DND-41 (cell line): Measurements from ENCODE around the gene PYGL.

ENCODE experiments used
- ATAC-seq: fragments of 200-7000 bp; cut with Tn5 transposase; 3 replicates; pipeline ENCODE4 v1.9.1; 2021; ENCODE audit warnings: low read depth; ENCODE audit not compliant: insufficient read depth
- DNase-seq: peaks from one replicate; pipeline ENCODE4 v3.0.0-alpha.2; 2020
- H2AFZ ChIP-seq: 2 replicates; pipeline ENCODE4 v1.6.0; 2012; ENCODE audit warnings: low read depth, low read length
- H3K27ac ChIP-seq: 2 replicates; pipeline ENCODE4 v1.5.1; 2012; ENCODE audit warnings: low read length, inconsistent platforms
- H3K27me3 ChIP-seq: fragments of 200-600 bp; sonication (generic); 2 replicates; pipeline ENCODE4 v1.6.0; 2012; ENCODE audit warnings: low read length, mild to moderate bottlenecking, inconsistent platforms; ENCODE audit not compliant: insufficient read depth, poor library complexity
- H3K36me3 ChIP-seq: 2 replicates; pipeline ENCODE4 v1.5.1; 2012; ENCODE audit warnings: low read length, inconsistent platforms; ENCODE audit not compliant: insufficient read depth
- H3K4me1 ChIP-seq: 2 replicates; pipeline ENCODE4 v1.5.1; 2012; ENCODE audit warnings: mild to moderate bottlenecking, low read length; ENCODE audit not compliant: insufficient read depth
- H3K4me2 ChIP-seq: 2 replicates; pipeline ENCODE4 v1.6.0; 2012; ENCODE audit warnings: mild to moderate bottlenecking, moderate library complexity, low read length, inconsistent platforms; ENCODE audit not compliant: insufficient read depth
- H3K4me3 ChIP-seq, 2 experiments: fragments of 200-600 bp in 1 of 2; shearing (Covaris generic) in 1 of 2; 2 replicates each; pipeline ENCODE4 v1.5.1; 2012 to 2016; ENCODE audit warnings: inconsistent platforms in 2 of 2, low read length in 2 of 2, mild to moderate bottlenecking in 2 of 2, low read depth in 1 of 2, moderate library complexity in 1 of 2
- H3K79me2 ChIP-seq: 2 replicates; pipeline ENCODE4 v1.6.0; 2012; ENCODE audit warnings: low read length, inconsistent platforms; ENCODE audit not compliant: insufficient read depth
- H3K9ac ChIP-seq: 2 replicates; pipeline ENCODE4 v1.6.0; 2012; ENCODE audit warnings: low read depth, mild to moderate bottlenecking, inconsistent platforms, low read length, moderate library complexity
- H3K9me3 ChIP-seq: 2 replicates; pipeline ENCODE4 v1.5.1; 2012; ENCODE audit warnings: low read length, moderate library complexity, mild to moderate bottlenecking, inconsistent platforms; ENCODE audit not compliant: insufficient read depth, severe bottlenecking
- H4K20me1 ChIP-seq: 2 replicates; pipeline ENCODE4 v1.6.0; 2012; ENCODE audit warnings: low read length; ENCODE audit not compliant: insufficient read depth
- EZH2 ChIP-seq: IDR thresholded peaks from 3 replicates; pipeline ENCODE4 v1.6.1; 2012; ENCODE audit warnings: borderline replicate concordance, low read depth, mild to moderate bottlenecking, moderate library complexity, low read length, inconsistent platforms; ENCODE audit not compliant: severe bottlenecking
- TF ChIP-seq, protein P1 (sequence below): IDR thresholded peaks from 2 replicates; pipeline ENCODE4 v1.5.1; 2012; ENCODE audit warnings: borderline replicate concordance, low read length, moderate library complexity, mild to moderate bottlenecking; ENCODE audit not compliant: poor library complexity, severe bottlenecking; ENCODE audit errors: extremely low read depth

PYGL gene

DNA sequence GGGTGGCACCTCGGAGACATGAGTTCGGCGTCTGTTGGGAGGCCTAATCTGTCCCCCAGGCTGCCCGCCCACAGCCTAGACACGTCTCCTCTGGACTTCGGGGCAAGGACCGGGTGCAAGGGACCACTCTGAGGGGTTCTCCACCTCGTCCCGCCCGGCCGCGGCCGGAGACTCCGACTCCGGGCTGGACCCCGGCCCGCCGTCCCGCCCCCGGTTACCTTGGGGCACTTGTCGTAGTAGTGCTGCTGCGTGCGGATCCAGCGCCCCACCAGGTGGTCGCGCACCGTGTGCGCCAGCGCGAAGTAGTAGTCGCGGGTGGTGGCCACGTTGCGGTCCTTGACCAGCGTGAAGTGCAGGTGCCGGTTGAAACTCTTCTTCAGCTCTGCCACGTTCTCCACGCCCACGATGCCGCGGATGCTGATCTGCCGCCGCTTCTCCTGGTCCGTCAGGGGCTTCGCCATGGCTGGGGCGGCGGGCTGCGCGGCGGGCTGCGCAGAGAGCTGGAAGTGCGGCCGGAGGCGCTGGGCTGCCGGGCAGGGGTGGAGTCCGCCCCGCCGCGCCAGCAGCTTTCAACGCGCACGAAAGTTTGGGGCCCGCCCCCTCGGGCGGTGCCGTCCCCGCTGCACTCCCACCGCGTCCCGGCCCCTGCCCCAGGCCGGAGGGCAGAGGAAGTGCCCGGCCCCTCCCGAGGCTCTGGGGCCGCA is at the start of gene PYGL:
PYGL (minus strand) TSS at position 541 of the 704 bp plus-strand sequence; CDS start at position 461, 80 bp downstream.
- Histone ChIP-seq H2AFZ (peak within 1 kb of the TSS; percentile 55), H3K27ac (no peak within 1 kb of the TSS), H3K4me2 (peak within 1 kb of the TSS; percentile 58), H3K27me3 (no peaks in the 10 kb centered on the region), H3K36me3 (no peaks in the 10 kb centered on the region), H3K9me3 (no peaks in the 10 kb centered on the region), H3K9ac (peak within 1 kb of the TSS; percentile 42), H3K4me1 (peaks cover 12% of the 10 kb centered on the region), H4K20me1 (no peaks in the 10 kb centered on the region), H3K4me3 (peak within 1 kb of the TSS in 1 of 2 experiments; percentile 51; a peak in 2 of 4 replicates), H3K79me2 (no peaks in the 10 kb centered on the region)
- TF ChIP-seq, protein P1, sequence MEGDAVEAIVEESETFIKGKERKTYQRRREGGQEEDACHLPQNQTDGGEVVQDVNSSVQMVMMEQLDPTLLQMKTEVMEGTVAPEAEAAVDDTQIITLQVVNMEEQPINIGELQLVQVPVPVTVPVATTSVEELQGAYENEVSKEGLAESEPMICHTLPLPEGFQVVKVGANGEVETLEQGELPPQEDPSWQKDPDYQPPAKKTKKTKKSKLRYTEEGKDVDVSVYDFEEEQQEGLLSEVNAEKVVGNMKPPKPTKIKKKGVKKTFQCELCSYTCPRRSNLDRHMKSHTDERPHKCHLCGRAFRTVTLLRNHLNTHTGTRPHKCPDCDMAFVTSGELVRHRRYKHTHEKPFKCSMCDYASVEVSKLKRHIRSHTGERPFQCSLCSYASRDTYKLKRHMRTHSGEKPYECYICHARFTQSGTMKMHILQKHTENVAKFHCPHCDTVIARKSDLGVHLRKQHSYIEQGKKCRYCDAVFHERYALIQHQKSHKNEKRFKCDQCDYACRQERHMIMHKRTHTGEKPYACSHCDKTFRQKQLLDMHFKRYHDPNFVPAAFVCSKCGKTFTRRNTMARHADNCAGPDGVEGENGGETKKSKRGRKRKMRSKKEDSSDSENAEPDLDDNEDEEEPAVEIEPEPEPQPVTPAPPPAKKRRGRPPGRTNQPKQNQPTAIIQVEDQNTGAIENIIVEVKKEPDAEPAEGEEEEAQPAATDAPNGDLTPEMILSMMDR: no peak
- DNase-seq: no peak
- peak; percentile 62 for ATAC-seq

DNA sequence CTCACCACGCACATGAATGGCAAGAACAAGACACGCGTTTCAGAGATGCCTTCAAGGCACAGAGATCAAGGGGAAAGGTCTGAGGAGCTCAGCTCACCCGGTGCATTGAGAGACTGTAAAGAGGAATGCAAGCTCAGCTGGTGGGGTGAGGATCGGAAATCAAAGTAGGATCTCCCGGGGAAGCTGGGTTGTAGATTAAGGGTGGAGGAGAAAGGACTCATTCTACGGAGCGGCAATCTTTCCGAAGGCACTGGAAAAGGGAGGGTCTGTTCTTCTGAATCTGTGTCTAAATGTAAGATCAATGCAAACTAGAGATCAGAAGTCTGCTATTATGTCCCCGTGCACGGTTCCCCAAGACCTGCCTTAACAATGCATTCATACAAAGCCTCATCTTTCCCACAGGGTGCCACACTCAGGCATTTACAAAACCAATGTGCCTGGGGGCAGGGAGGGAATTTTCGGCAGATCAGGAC is 41.6 kb upstream of the PYGL start:
- H2AFZ ChIP-seq: no peak overlapping the region
- H3K4me2 ChIP-seq: no peak overlapping the region

DNA sequence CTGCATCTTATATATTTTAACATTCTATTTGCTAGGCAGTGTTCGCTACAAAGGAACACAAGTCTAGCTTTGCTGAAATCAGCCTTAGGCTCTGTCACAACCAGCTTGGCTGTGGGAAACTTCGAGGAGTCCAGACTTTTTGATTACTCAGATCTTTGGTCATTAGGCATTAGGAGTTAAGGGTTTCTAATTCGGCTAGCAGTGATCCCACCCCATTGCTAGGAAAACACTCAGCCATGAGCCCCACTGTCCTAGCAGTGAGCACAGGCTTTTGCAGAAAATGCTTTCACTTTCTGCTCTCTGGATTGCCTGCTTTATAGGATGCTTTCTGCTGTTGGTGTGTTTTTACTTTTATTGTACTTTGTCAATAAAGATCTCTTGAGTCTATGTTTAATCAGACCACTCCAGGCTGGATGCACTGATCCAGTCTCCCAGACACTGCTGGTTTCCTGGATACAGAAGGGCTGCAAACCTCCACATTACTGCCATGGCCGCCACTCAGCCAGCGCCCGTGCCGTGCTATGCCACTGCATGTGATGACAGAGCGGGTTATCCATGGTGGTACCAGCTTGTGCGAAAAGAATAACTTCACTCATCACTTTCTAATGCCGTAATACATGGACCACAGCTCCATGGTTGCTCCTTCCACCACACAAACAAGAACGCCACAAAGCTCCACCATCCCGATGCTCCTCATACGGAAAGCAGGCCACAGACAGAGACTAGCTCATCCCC is 41.0 kb upstream of the PYGL start:
- H3K79me2 ChIP-seq: no peaks in the 10 kb centered on the region
- no peak for TF ChIP-seq EZH2
- no peaks in the 10 kb centered on the region for H4K20me1 ChIP-seq
- H3K27ac ChIP-seq: no peak overlapping the region
- no peak overlapping the region for H2AFZ ChIP-seq
- H3K4me2 ChIP-seq: peak overlapping the region; percentile 1; the same call in 1 of the 2 replicates
- H3K9me3 ChIP-seq: no peaks in the 10 kb centered on the region
- no peak overlapping the region for H3K4me3 ChIP-seq
- no peaks in the 10 kb centered on the region for H3K4me1 ChIP-seq
- no peak for DNase-seq
- ATAC-seq: peak; percentile 74
- H3K9ac ChIP-seq: no peak overlapping the region
- no peaks in the 10 kb centered on the region for H3K27me3 ChIP-seq
- peaks cover 3% of the 10 kb centered on the region; the same call in 1 of the 2 replicates for H3K36me3 ChIP-seq

More for the DNA sequence above, 41.6 kb upstream of the PYGL start:
- Histone ChIP-seq H3K27ac (no peak overlapping the region), H3K4me1 (no peaks in the 10 kb centered on the region), H3K4me3 (no peak overlapping the region), H3K79me2 (no peaks in the 10 kb centered on the region), H3K9me3 (no peaks in the 10 kb centered on the region), H3K9ac (no peak overlapping the region), H3K36me3 (peaks cover 3% of the 10 kb centered on the region; the same call in 1 of the 2 replicates), H3K27me3 (no peaks in the 10 kb centered on the region), H4K20me1 (no peaks in the 10 kb centered on the region)
- no peak for DNase-seq
- no peak for TF ChIP-seq EZH2
- TF ChIP-seq, protein P1: no peak
- no peak for ATAC-seq

DNA sequence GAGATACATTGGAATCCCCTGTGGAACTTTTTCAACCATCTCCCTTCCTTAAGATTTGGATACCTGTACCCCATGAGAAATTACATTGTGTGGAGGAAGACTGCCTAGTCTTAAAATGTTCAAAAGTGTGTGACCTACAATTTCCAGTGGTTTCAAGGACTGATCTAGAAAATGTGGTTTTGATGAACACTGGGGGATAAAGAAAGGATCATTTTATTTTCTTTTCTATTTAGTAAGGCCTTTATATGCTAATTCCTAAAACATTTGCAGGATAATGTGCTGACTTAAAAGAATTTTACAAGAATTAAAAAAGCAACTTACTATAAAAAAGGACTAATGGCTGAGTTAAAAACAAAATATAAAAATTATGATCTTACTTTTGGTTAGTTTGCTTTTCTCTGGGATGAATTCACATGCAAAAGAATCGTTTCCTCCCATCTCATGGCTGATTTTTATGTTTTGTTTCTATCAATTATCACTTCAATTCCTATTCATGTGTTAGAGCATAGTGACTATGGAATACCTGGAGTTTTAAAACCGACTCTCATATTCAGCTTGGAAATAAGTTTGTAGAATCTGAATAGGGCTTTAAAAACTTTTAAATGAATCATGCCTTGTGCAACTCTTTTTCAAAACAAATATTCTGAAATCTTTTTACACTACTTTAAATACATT is 39.9 kb upstream of the PYGL start:
- Histone ChIP-seq H3K79me2 (no peaks in the 10 kb centered on the region), H3K9me3 (no peaks in the 10 kb centered on the region), H4K20me1 (no peaks in the 10 kb centered on the region), H3K4me3 (no peak overlapping the region), H3K4me2 (no peak overlapping the region), H3K27ac (no peak overlapping the region), H3K27me3 (no peaks in the 10 kb centered on the region), H2AFZ (no peak overlapping the region), H3K36me3 (peaks cover 3% of the 10 kb centered on the region; the same call in 1 of the 2 replicates), H3K4me1 (no peaks in the 10 kb centered on the region), H3K9ac (no peak overlapping the region)
- no peak for TF ChIP-seq EZH2
- TF ChIP-seq, protein P1: no peak
- DNase-seq: no peak
- no peak for ATAC-seq
